Lung (tissue), 12 donors: Measurements from ENCODE around the gene CELSR1. TPM values are rescaled to one million over a fixed set of nuclear protein-coding genes. Genes with fewer than 3 reads are reported as not detected.

Experiments
- ATAC-seq: fragments of 200-7000 bp; cut with Tn5 transposase; one replicate; pipeline ENCODE4 v1.9.1; 2020; ENCODE audit warnings: moderate number of reproducible peaks; ENCODE audit not compliant: insufficient read depth, low FRiP score
- DNase-seq, 3 donors: peaks; one replicate each; pipeline ENCODE4 v3.0.0-alpha.2; 2013 to 2017
- H3K27ac ChIP-seq, 2 donors: one replicate each; pipeline ENCODE4 v1.5.1; 2013; ENCODE audit warnings: mild to moderate bottlenecking in 2 of 2, moderate library complexity in 2 of 2, control low read depth in 1 of 2, inconsistent platforms in 1 of 2, low read depth in 1 of 2, low read length in 1 of 2
- H3K27me3 ChIP-seq, 3 donors: one replicate each; pipeline ENCODE4 v1.5.1; 2013; ENCODE audit warnings: low read length in 2 of 3; ENCODE audit not compliant: control insufficient read depth in 3 of 3, insufficient read depth in 3 of 3
- H3K36me3 ChIP-seq, 4 donors: one replicate each; pipeline ENCODE4 v1.5.1; 2013; ENCODE audit warnings: low read length in 4 of 4, mild to moderate bottlenecking in 1 of 4, moderate library complexity in 1 of 4; ENCODE audit not compliant: control insufficient read depth in 4 of 4, insufficient read depth in 4 of 4
- H3K4me1 ChIP-seq, 5 donors: one replicate each; pipeline ENCODE4 v1.5.1; 2013; ENCODE audit warnings: low read length in 5 of 5, mild to moderate bottlenecking in 2 of 5, moderate library complexity in 1 of 5; ENCODE audit not compliant: control insufficient read depth in 5 of 5, insufficient read depth in 5 of 5
- H3K4me3 ChIP-seq: one replicate; pipeline ENCODE4 v1.5.1; 2013; ENCODE audit warnings: mild to moderate bottlenecking, control low read depth, moderate library complexity
- H3K9ac ChIP-seq, 2 donors: one replicate each; pipeline ENCODE4 v1.5.1; 2013; ENCODE audit warnings: low read length in 2 of 2, control low read depth in 1 of 2; ENCODE audit not compliant: insufficient read depth in 1 of 2
- H3K9me3 ChIP-seq, 4 donors: one replicate each; pipeline ENCODE4 v1.5.1; 2013; ENCODE audit warnings: low read length in 3 of 4, mild to moderate bottlenecking in 1 of 4, moderate library complexity in 1 of 4; ENCODE audit not compliant: control insufficient read depth in 4 of 4, insufficient read depth in 3 of 4
- CTCF ChIP-seq: IDR thresholded peaks from 2 replicates; pipeline ENCODE4 v1.5.1; 2012; ENCODE audit warnings: mild to moderate bottlenecking; ENCODE audit errors: control extremely low read depth, extremely low read depth
- WGBS, 2 donors: extraction: QIAGEN DNeasy Blood & Tissue Kit; methylation state at CpG; one replicate each; pipeline ENCODE4 v1.1.7; 2013; 5-methylcytosine and 5-hydroxymethylcytosine counted together
- polyA plus RNA-seq, 2 donors: library from polyadenylated mRNA; stranded (reverse); fragments of 200-250 nt; gene quantifications; one replicate each; pipeline ENCODE4 v1.2.1, GENCODE V29; 2013
- total RNA-seq, 2 donors: library from RNA; depleted of rRNA in 1 of 2; stranded (reverse); fragments of >200 nt in 1 of 2; gene quantifications; one replicate each; pipeline ENCODE4 v1.2.1, GENCODE V29; 2014 to 2021
- donor health status: control.
- donor health status: control.
- donor health status: Bipolar disorder and iron deficiency.
- donor health status: healthy.
- donor health status: DM: yes; HTN: yes; CAD: no.

CELSR1 gene
- total and polyA plus RNA-seq, 4 donors: 14.0 to 65.9 (median 32.7) TPM

DNA sequence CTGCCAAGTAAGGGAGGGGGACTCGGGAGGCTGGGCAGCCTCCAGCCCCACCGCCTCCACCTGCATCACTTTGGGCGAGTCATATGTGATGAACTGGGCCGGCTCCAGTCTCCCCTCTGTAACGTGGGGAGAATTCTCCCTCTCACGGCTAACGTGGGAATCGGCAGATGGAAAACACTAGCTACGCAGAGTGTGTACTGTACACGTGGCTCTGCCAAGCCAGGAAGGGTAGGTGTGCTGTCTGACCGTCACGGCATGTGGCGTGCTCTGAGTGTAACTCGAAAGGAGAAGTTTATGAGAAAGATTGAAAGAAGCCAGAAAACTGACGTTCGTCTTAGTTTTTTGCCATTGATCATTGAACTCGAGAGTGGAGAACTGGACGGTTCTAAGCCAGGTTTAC is 188.2 kb downstream of the CELSR1 start:
- WGBS, 2 donors: 95% methylated on average over 18 of the region's 18 CpGs
- Histone ChIP-seq H3K4me3 (no peak overlapping the region), H3K27ac (peak overlapping the region in 1 of 2 donors; percentile 36), H3K36me3 (peaks cover 10 to 77% (median 45%) of the 10 kb centered on the region in 4 donors), H3K9me3 (no peaks in the 10 kb centered on the region), H3K9ac (no peak overlapping the region), H3K4me1 (peaks cover 0 to 2% (median 0%) of the 10 kb centered on the region in 5 donors), H3K27me3 (no peaks in the 10 kb centered on the region)
- no peak for ATAC-seq
- DNase-seq: no peak
- no peak for TF ChIP-seq CTCF

DNA sequence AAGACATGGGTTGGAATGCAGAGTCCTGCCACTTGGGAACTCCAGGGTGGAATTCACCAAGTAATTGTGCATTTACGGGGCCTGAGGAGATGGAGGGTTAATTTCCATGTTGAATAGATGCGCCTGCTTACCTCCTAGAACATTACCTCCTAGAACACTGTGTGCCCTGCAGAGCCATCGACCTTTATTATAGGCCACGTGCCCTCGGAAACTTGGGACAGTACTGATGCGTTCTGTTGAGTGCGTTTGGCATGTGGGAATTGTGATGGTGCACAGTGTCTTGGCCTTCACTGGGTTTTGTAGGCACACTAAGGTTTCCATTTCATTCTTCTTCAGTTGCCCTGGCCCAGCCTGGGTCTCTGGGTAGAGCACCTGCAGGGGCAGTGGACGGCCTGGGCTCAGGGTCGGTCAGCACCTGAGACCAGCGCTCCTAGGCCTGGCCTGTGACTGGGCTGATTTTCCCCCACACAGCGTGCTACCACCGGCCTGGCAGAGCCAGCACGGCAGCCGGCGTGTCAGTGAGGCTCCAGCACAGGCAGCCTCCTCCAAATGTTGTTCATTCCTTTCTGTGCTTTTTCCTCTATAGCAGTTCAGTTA is 189.2 kb downstream of the CELSR1 start:
- Histone ChIP-seq H3K9me3 (no peaks in the 10 kb centered on the region), H3K9ac (no peak overlapping the region), H3K27me3 (no peaks in the 10 kb centered on the region), H3K36me3 (peaks cover 13 to 75% (median 49%) of the 10 kb centered on the region in 4 donors), H3K27ac (peak overlapping the region in 1 of 2 donors; percentile 81), H3K4me3 (no peak overlapping the region), H3K4me1 (no peaks in the 10 kb centered on the region)
- 96 to 97% methylated on average over 15 of the region's 15 CpGs for WGBS, 2 donors
- ATAC-seq (no peak), DNase-seq (no peak)
- no peak for TF ChIP-seq CTCF

- ATAC-seq: no peak
Measured at GRCh38 chr22:46347646-46348045, 189.8 kb downstream of the CELSR1 start.

More at GRCh38 chr22:46347646-46348045, 189.8 kb downstream of the CELSR1 start:
- Histone ChIP-seq H3K27ac (peak overlapping the region in 1 of 2 donors; percentile 55), H3K4me1 (peaks cover 0 to 1% (median 0%) of the 10 kb centered on the region in 5 donors), H3K9me3 (no peaks in the 10 kb centered on the region), H3K9ac (no peak overlapping the region), H3K36me3 (peaks cover 13 to 69% (median 44%) of the 10 kb centered on the region in 4 donors), H3K4me3 (no peak overlapping the region), H3K27me3 (no peaks in the 10 kb centered on the region)
- no peak for DNase-seq
- TF ChIP-seq CTCF: no peak
- 79 to 95% methylated on average over 12 of the region's 12 CpGs for WGBS, 2 donors
